Astrocyte (in vitro differentiated cells and primary cell): ENCODE measurements around the gene CES5A. TPM values are rescaled to one million over a fixed set of nuclear protein-coding genes. Genes with fewer than 3 reads are reported as not detected.
"Not testable (repeated sequence)": the region's sequence is repeated elsewhere in the genome, so short reads cannot be mapped to it uniquely, and the experiment has no call there.

ENCODE experiments used
- DNase-seq: peaks from one replicate; pipeline ENCODE4 v3.0.0-alpha.2; 2010; ENCODE audit warnings: low read depth
- FAIRE-seq: peaks from 2 replicates; lab custom pipeline; 2011; peaks lifted over from hg19 to GRCh38; lab: Jason Lieb, UNC
- H2AFZ ChIP-seq: 2 replicates; pipeline ENCODE4 v1.6.0; 2012; ENCODE audit warnings: low read depth, low read length, inconsistent platforms
- H3K27ac ChIP-seq: 2 replicates; pipeline ENCODE4 v1.5.1; 2011; ENCODE audit warnings: low read depth, low read length, inconsistent platforms
- H3K27me3 ChIP-seq: 2 replicates; pipeline ENCODE4 v1.6.0; 2011; ENCODE audit warnings: low read length, inconsistent platforms; ENCODE audit not compliant: insufficient read depth
- H3K36me3 ChIP-seq: 2 replicates; pipeline ENCODE4 v1.5.1; 2011; ENCODE audit warnings: low read length, inconsistent platforms; ENCODE audit not compliant: insufficient read depth
- H3K4me1 ChIP-seq: 2 replicates; pipeline ENCODE4 v1.5.1; 2011; ENCODE audit warnings: low read length, inconsistent platforms; ENCODE audit not compliant: insufficient read depth
- H3K4me2 ChIP-seq: 2 replicates; pipeline ENCODE4 v1.6.0; 2012; ENCODE audit warnings: low read length, inconsistent platforms
- H3K4me3 ChIP-seq: 2 replicates; pipeline ENCODE4 v1.5.1; 2011; ENCODE audit warnings: low read depth, mild to moderate bottlenecking, low read length, inconsistent platforms; ENCODE audit not compliant: insufficient read depth
- H3K79me2 ChIP-seq: 2 replicates; pipeline ENCODE4 v1.6.0; 2012; ENCODE audit warnings: mild to moderate bottlenecking, low read length, inconsistent platforms; ENCODE audit not compliant: insufficient read depth
- H3K9ac ChIP-seq: 2 replicates; pipeline ENCODE4 v1.6.0; 2012; ENCODE audit warnings: mild to moderate bottlenecking, low read length, inconsistent platforms
- H3K9me3 ChIP-seq: 2 replicates; pipeline ENCODE4 v1.5.1; 2012; ENCODE audit warnings: low read depth, mild to moderate bottlenecking, low read length, inconsistent platforms; ENCODE audit not compliant: insufficient read depth
- H4K20me1 ChIP-seq: 2 replicates; pipeline ENCODE4 v1.6.0; 2012; ENCODE audit warnings: low read length, inconsistent platforms; ENCODE audit not compliant: insufficient read depth
- H3K27ac Mint-ChIP-seq: one replicate; pipeline ENCODE4 v1.8.0; 2021; ENCODE audit warnings: mild to moderate bottlenecking, mixed read lengths; ENCODE audit not compliant: unreplicated experiment
- H3K27me3 Mint-ChIP-seq: one replicate; pipeline ENCODE4 v1.8.0; 2021; ENCODE audit warnings: low read depth, mixed read lengths; ENCODE audit not compliant: unreplicated experiment
- H3K36me3 Mint-ChIP-seq: one replicate; pipeline ENCODE4 v1.8.0; 2021; ENCODE audit warnings: low read depth, mixed read lengths; ENCODE audit not compliant: unreplicated experiment
- H3K4me1 Mint-ChIP-seq: one replicate; pipeline ENCODE4 v1.8.0; 2021; ENCODE audit warnings: low read depth, mixed read lengths; ENCODE audit not compliant: unreplicated experiment
- H3K4me3 Mint-ChIP-seq: one replicate; pipeline ENCODE4 v1.8.0; 2021; ENCODE audit warnings: mild to moderate bottlenecking, moderate library complexity, mixed read lengths; ENCODE audit not compliant: unreplicated experiment
- H3K9me3 Mint-ChIP-seq: one replicate; pipeline ENCODE4 v1.8.0; 2021; ENCODE audit warnings: mild to moderate bottlenecking, mixed read lengths; ENCODE audit not compliant: unreplicated experiment
- EZH2 ChIP-seq: IDR thresholded peaks from 2 replicates; pipeline ENCODE4 v1.6.1; 2012; ENCODE audit warnings: mild to moderate bottlenecking, low read length, inconsistent platforms; ENCODE audit not compliant: insufficient read depth
- total RNA-seq: library from RNA; stranded (reverse); gene quantifications from 2 replicates; pipeline ENCODE4 v1.2.1, GENCODE V29; 2021
- TF ChIP-seq, protein P1 (sequence below): IDR thresholded peaks from 2 replicates; pipeline ENCODE4 v1.5.1; 2011; ENCODE audit warnings: low read depth, mild to moderate bottlenecking, inconsistent platforms, low read length, moderate library complexity; ENCODE audit not compliant: insufficient read depth

Gene CES5A
- total RNA-seq, 1 donor from 2014 or later, result not detected

DNA sequence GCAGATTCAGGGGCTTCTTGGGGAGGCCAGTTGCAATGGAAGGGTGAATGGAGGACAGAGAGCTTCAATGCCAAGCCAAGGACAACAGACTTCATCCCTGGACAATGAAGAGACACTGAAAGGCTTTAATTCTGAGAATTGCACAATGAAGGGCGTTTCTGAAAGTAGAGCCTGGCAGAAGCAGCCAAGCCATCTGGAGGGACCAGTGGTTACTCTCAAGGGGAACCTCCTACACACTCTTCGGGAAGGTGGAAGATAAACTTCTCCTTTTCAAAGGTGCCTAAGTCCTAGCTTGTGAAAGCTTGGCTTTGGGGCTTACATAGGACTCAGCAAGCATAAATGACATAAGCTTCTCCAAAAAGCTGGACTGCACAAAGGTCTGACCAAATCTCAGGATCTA, 36.1 kb downstream of the CES5A start:
- H3K9me3 Mint-ChIP-seq, result peaks cover 2% of the 10 kb centered on the region
- Histone ChIP-seq H3K4me2 (no peak overlapping the region), H3K27me3 (no peaks in the 10 kb centered on the region), H3K9me3 (no peaks in the 10 kb centered on the region), H2AFZ (no peak overlapping the region), H3K79me2 (no peaks in the 10 kb centered on the region), H3K4me1 (no peaks in the 10 kb centered on the region), H3K9ac (no peak overlapping the region), H3K36me3 (no peaks in the 10 kb centered on the region), H3K27ac (no peak overlapping the region), H3K4me3 (no peak overlapping the region), H4K20me1 (no peaks in the 10 kb centered on the region)
- no peak for DNase-seq
- H3K36me3 Mint-ChIP-seq, result no peaks in the 10 kb centered on the region
- no peak overlapping the region for H3K27ac Mint-ChIP-seq
- H3K27me3 Mint-ChIP-seq, result peaks cover 33% of the 10 kb centered on the region
- no peak for TF ChIP-seq EZH2
- TF ChIP-seq, protein P1, sequence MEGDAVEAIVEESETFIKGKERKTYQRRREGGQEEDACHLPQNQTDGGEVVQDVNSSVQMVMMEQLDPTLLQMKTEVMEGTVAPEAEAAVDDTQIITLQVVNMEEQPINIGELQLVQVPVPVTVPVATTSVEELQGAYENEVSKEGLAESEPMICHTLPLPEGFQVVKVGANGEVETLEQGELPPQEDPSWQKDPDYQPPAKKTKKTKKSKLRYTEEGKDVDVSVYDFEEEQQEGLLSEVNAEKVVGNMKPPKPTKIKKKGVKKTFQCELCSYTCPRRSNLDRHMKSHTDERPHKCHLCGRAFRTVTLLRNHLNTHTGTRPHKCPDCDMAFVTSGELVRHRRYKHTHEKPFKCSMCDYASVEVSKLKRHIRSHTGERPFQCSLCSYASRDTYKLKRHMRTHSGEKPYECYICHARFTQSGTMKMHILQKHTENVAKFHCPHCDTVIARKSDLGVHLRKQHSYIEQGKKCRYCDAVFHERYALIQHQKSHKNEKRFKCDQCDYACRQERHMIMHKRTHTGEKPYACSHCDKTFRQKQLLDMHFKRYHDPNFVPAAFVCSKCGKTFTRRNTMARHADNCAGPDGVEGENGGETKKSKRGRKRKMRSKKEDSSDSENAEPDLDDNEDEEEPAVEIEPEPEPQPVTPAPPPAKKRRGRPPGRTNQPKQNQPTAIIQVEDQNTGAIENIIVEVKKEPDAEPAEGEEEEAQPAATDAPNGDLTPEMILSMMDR, result no peak
- no peak overlapping the region for H3K4me3 Mint-ChIP-seq
- FAIRE-seq, result no peak
- no peaks in the 10 kb centered on the region for H3K4me1 Mint-ChIP-seq

DNA sequence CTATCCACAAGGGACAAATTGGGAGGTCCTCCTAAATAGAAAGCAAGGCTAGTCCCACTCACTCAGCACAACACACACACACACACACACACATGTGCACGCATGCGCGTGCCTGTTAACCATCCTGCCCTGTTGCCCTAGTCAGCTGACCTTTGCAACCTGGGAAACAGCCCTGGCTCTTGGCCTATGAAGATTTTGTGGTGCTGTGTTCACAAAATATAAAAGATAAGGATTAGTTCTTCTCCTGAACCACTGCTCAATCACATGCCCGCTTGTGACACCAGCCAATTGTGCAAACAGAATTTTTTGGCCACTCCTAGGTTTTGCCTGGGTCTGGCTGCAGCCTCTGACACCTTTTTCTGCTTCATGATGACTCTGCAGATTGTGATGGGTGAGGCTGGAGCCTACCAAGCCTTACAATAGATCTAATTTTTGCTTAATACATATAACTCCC, 39.0 kb downstream of the CES5A start:
- H3K79me2 ChIP-seq, result no peaks in the 10 kb centered on the region
- no peaks in the 10 kb centered on the region for H3K9me3 ChIP-seq
- no peak overlapping the region for H2AFZ ChIP-seq
- no peak overlapping the region for H3K4me2 ChIP-seq
- no peak overlapping the region for H3K27ac Mint-ChIP-seq
- no peaks in the 10 kb centered on the region for H3K4me1 ChIP-seq
- H3K27ac ChIP-seq, result no peak overlapping the region
- H3K4me3 ChIP-seq, result no peak overlapping the region
- H4K20me1 ChIP-seq, result no peaks in the 10 kb centered on the region
- no peak overlapping the region for H3K4me3 Mint-ChIP-seq
- no peak overlapping the region for H3K9ac ChIP-seq
- no peak for TF ChIP-seq EZH2
- TF ChIP-seq, protein P1, result no peak
- peaks cover 2% of the 10 kb centered on the region for H3K9me3 Mint-ChIP-seq
- H3K36me3 ChIP-seq, result no peaks in the 10 kb centered on the region
- no peaks in the 10 kb centered on the region for H3K27me3 ChIP-seq
- peaks cover 43% of the 10 kb centered on the region for H3K27me3 Mint-ChIP-seq
- H3K36me3 Mint-ChIP-seq, result no peaks in the 10 kb centered on the region
- DNase-seq (no peak), FAIRE-seq (no peak)
- H3K4me1 Mint-ChIP-seq, result no peaks in the 10 kb centered on the region

DNA sequence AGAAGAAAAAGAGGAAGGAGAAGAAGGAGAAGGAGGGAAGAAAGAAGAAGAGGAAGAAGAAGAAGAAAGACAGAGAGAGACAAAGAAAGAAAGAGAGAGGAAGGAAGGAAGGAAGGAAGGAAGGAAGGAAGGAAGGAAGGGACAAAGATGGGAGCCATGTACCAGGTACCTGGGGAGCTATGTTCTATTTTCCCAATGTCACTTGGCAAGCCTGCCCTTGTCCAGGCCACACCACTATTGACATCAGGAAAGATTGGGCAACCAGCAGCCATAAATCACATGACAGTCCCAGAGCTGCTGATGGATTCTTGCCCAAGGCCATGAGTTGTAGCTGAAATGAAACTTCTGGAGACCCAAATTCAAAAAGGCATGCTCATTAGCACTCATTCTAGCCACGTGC, 39.6 kb downstream of the CES5A start:
- Mint-ChIP-seq H3K27me3 (peaks cover 46% of the 10 kb centered on the region), H3K4me1 (no peaks in the 10 kb centered on the region), H3K36me3 (no peaks in the 10 kb centered on the region), H3K9me3 (peaks cover 2% of the 10 kb centered on the region), H3K27ac (no peak overlapping the region), H3K4me3 (no peak overlapping the region)
- Histone ChIP-seq H3K27ac (no peak overlapping the region), H4K20me1 (no peaks in the 10 kb centered on the region), H3K4me2 (no peak overlapping the region), H3K9me3 (no peaks in the 10 kb centered on the region), H3K36me3 (no peaks in the 10 kb centered on the region), H3K4me3 (no peak overlapping the region), H3K79me2 (no peaks in the 10 kb centered on the region), H3K27me3 (no peaks in the 10 kb centered on the region), H3K9ac (no peak overlapping the region), H2AFZ (no peak overlapping the region), H3K4me1 (no peaks in the 10 kb centered on the region)
- TF ChIP-seq, protein P1, result no peak
- no peak for TF ChIP-seq EZH2
- no peak for FAIRE-seq
- no peak for DNase-seq

DNA sequence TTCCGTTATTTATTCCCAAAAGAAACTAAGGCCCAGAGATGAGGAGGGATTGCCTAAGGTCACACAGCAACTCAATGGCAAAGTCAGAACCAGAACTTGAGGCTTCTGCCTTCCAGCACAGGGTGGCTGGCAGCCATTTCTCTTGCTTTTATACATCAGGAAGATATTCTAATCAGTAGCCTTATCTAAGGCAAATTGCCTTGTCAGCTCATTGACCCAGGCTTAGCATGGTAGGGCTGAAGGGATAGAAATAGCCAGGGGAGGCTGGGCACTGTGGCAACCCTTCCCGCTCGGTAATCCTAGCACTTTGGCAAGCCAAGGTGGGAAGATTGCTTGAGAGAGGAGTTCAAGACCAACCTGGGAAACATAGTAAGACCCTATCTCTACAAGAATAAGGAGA, 40.0 kb downstream of the CES5A start:
- H3K27ac ChIP-seq, H3K4me2 ChIP-seq, H3K4me1 ChIP-seq, H3K4me3 ChIP-seq, FAIRE-seq, H4K20me1 ChIP-seq, H3K36me3 Mint-ChIP-seq, H3K27ac Mint-ChIP-seq, H3K4me3 Mint-ChIP-seq, H3K4me1 Mint-ChIP-seq, H3K9me3 ChIP-seq, H3K27me3 ChIP-seq, H2AFZ ChIP-seq, DNase-seq, H3K9me3 Mint-ChIP-seq, H3K36me3 ChIP-seq, H3K79me2 ChIP-seq, H3K9ac ChIP-seq: not testable (repeated sequence)
- peaks cover 45% of the 10 kb centered on the region for H3K27me3 Mint-ChIP-seq
